WERI-Rb-1 (cell line): ENCODE results near the gene SFXN4.
"Not testable (repeated sequence)": the region's sequence is repeated elsewhere in the genome, so short reads cannot be mapped to it uniquely, and the experiment has no call there.

Experiments used
- DNase-seq: peaks from one replicate; pipeline ENCODE4 v3.0.0-alpha.2; 2020
- H3K27ac ChIP-seq: fragments of 250-450 bp; sonication (Bioruptor Pico); 2 replicates; pipeline ENCODE4 v1.5.1; 2020; ENCODE audit warnings: mild to moderate bottlenecking, moderate library complexity
- H3K27me3 ChIP-seq: fragments of 250-450 bp; sonication (Bioruptor Pico); 2 replicates; pipeline ENCODE4 v1.5.1; 2021; ENCODE audit warnings: mild to moderate bottlenecking, low read depth, moderate library complexity; ENCODE audit not compliant: insufficient read depth, severe bottlenecking
- H3K36me3 ChIP-seq: fragments of 250-450 bp; sonication (Bioruptor Pico); 2 replicates; pipeline ENCODE4 v1.5.1; 2020; ENCODE audit warnings: mild to moderate bottlenecking, moderate library complexity
- H3K4me3 ChIP-seq: 2 replicates; pipeline ENCODE4 v1.5.1; 2011; ENCODE audit warnings: low read depth, mild to moderate bottlenecking, control low read depth, low read length
- H3K9me3 ChIP-seq: fragments of 250-450 bp; sonication (Bioruptor Pico); 2 replicates; pipeline ENCODE4 v1.5.1; 2021; ENCODE audit warnings: mild to moderate bottlenecking, moderate library complexity; ENCODE audit not compliant: severe bottlenecking
- CTCF ChIP-seq: IDR thresholded peaks from 2 replicates; pipeline ENCODE4 v1.5.1; 2011; ENCODE audit warnings: low read depth, mild to moderate bottlenecking, control low read depth, inconsistent platforms, low read length

Gene SFXN4

GRCh38 chr10:119100434-119101238, 64.9 kb downstream of the SFXN4 start:
- Histone ChIP-seq H3K9me3 (no peaks in the 10 kb centered on the region), H3K27ac (no peak overlapping the region), H3K4me3 (no peak overlapping the region), H3K36me3 (no peaks in the 10 kb centered on the region; the same call in 1 of the 2 replicates), H3K27me3 (no peaks in the 10 kb centered on the region)
- TF ChIP-seq CTCF, result no peak
- no peak for DNase-seq

GRCh38 chr10:119098576-119098975, 66.9 kb downstream of the SFXN4 start:
- TF ChIP-seq CTCF, result no peak
- Histone ChIP-seq H3K27ac (no peak overlapping the region), H3K4me3 (no peak overlapping the region), H3K36me3 (no peaks in the 10 kb centered on the region), H3K27me3 (no peaks in the 10 kb centered on the region), H3K9me3 (no peaks in the 10 kb centered on the region)
- no peak for DNase-seq

GRCh38 chr10:119096641-119097415, 68.7 kb downstream of the SFXN4 start:
- H3K27ac ChIP-seq, H3K27me3 ChIP-seq, DNase-seq, H3K9me3 ChIP-seq, H3K36me3 ChIP-seq, H3K4me3 ChIP-seq: not testable (repeated sequence)

- H3K9me3 ChIP-seq, result no peaks in the 10 kb centered on the region
- no peak overlapping the region for H3K4me3 ChIP-seq
- H3K36me3 ChIP-seq, result no peaks in the 10 kb centered on the region
- no peak for TF ChIP-seq CTCF
- no peak overlapping the region for H3K27ac ChIP-seq
- no peak for DNase-seq
- no peaks in the 10 kb centered on the region for H3K27me3 ChIP-seq
Measured at GRCh38 chr10:119095640-119096039, 69.9 kb downstream of the SFXN4 start.

- Histone ChIP-seq H3K4me3 (no peak overlapping the region), H3K36me3 (no peaks in the 10 kb centered on the region), H3K9me3 (no peaks in the 10 kb centered on the region), H3K27me3 (no peaks in the 10 kb centered on the region), H3K27ac (no peak overlapping the region)
- no peak for DNase-seq
- TF ChIP-seq CTCF, result no peak
Measured at GRCh38 chr10:119090968-119091367, 74.5 kb downstream of the SFXN4 start.
